GM12878 (cell line): Measurements from ENCODE around the gene HHLA2. TPM values are rescaled to one million over a fixed set of nuclear protein-coding genes. Genes with fewer than 3 reads are reported as not detected.

ENCODE experiments used
- ATAC-seq: fragments of 200-7000 bp; cut with Tn5 transposase; 3 replicates; pipeline ENCODE4 v1.9.1; 2020; ENCODE audit warnings: mild to moderate bottlenecking, moderate library complexity
- BruUV-seq: library from RNA; stranded (reverse); fragments of 400-500 nt; replicated peaks from 2 replicates; lab custom pipeline; 2021; lab: Mats Ljungman, UMichigan
- CTCF ChIA-PET: fragments of 300-600 bp; sonication (Branson Sonifier 250); formaldehyde crosslinking; extraction: SDS; loops from one replicate; lab custom pipeline; 2021; ENCODE audit warnings: inconsistent platforms; lab: Yijun Ruan, JAX
- POLR2A ChIA-PET: fragments of 350-600 bp; formaldehyde crosslinking; extraction: SDS; loops from one replicate; lab custom pipeline; 2021; ENCODE audit warnings: inconsistent platforms; lab: Charles Lee
- RAD21 ChIA-PET: fragments of 300-600 bp; sonication (Branson Sonifier 250); formaldehyde crosslinking; loops from one replicate; lab custom pipeline; 2023; ENCODE audit warnings: antibody characterized with exemption; ENCODE audit not compliant: unreplicated experiment; lab: Charles Lee
- SMC1A ChIA-PET: fragments of 300-600 bp; sonication (Branson Sonifier 250); formaldehyde crosslinking; loops from one replicate; lab custom pipeline; 2023; ENCODE audit not compliant: unreplicated experiment, uncharacterized antibody; lab: Charles Lee
- DNase-seq: peaks from one replicate; pipeline ENCODE4 v3.0.0-alpha.2; 2011; ENCODE audit warnings: low read depth, low spot score
- FAIRE-seq: peaks from 3 replicates; lab custom pipeline; 2011; peaks lifted over from hg19 to GRCh38; lab: Jason Lieb, UNC
- H2AFZ ChIP-seq: 2 replicates; pipeline ENCODE4 v1.6.0; 2011; ENCODE audit warnings: low read depth, low read length, control low read depth; ENCODE audit not compliant: control insufficient read depth
- H3K27ac ChIP-seq: 2 replicates; pipeline ENCODE4 v1.5.1; 2011; ENCODE audit warnings: control low read depth; ENCODE audit not compliant: control insufficient read depth, insufficient read depth
- H3K27me3 ChIP-seq, 2 experiments: replicated peaks in 1 of 2; 2 replicates each; pipeline versions ENCODE4 v1.6.0 to v1.6.1; 2011; ENCODE audit warnings: low read length in 1 of 2; ENCODE audit not compliant: control insufficient read depth in 2 of 2, insufficient read depth in 2 of 2
- H3K36me3 ChIP-seq, 2 experiments: 2 replicates each; pipeline ENCODE4 v1.5.1; 2011; ENCODE audit warnings: low read length in 1 of 2; ENCODE audit not compliant: control insufficient read depth in 2 of 2, insufficient read depth in 2 of 2
- H3K4me1 ChIP-seq: 2 replicates; pipeline ENCODE4 v1.6.1; 2011; ENCODE audit warnings: mild to moderate bottlenecking, low read length, moderate library complexity, mixed read lengths; ENCODE audit not compliant: control insufficient read depth, insufficient read depth
- H3K4me2 ChIP-seq: 2 replicates; pipeline ENCODE4 v1.6.0; 2011; ENCODE audit warnings: control low read depth; ENCODE audit not compliant: control insufficient read depth, insufficient read depth
- H3K4me3 ChIP-seq: fragments of 200-600 bp; sonication (generic); 2 replicates; pipeline ENCODE4 v1.5.1; 2016
- H3K79me2 ChIP-seq: 2 replicates; pipeline ENCODE4 v1.6.0; 2011; ENCODE audit warnings: low read length; ENCODE audit not compliant: control insufficient read depth, insufficient read depth
- H3K9ac ChIP-seq: 2 replicates; pipeline ENCODE4 v1.8.0; 2011; ENCODE audit warnings: low read length, control low read depth, mixed read lengths; ENCODE audit not compliant: control insufficient read depth, insufficient read depth
- H3K9me3 ChIP-seq: replicated peaks from 3 replicates; pipeline ENCODE4 v1.5.1; 2011; ENCODE audit warnings: mild to moderate bottlenecking, low read length; ENCODE audit not compliant: control insufficient read depth, insufficient read depth
- H4K20me1 ChIP-seq: 2 replicates; pipeline ENCODE4 v1.6.0; 2011; ENCODE audit not compliant: control insufficient read depth, insufficient read depth
- BRCA1 ChIP-seq: IDR thresholded peaks from 2 replicates; pipeline ENCODE4 v1.6.1; 2011; ENCODE audit warnings: low read depth, low read length, improper control_type of control experiment
- ESRRA ChIP-seq: IDR thresholded peaks from 2 replicates; pipeline ENCODE4 v1.6.1; 2012; ENCODE audit warnings: mild to moderate bottlenecking, low read length, improper control_type of control experiment
- IRF5 ChIP-seq: fragments of 450-650 bp; IDR thresholded peaks from 2 replicates; pipeline ENCODE4 v1.6.1; 2017; ENCODE audit warnings: borderline replicate concordance
- PBX3 ChIP-seq: IDR thresholded peaks from 2 replicates; pipeline ENCODE4 v1.6.1; 2011; ENCODE audit warnings: mild to moderate bottlenecking, low read depth, low read length, moderate library complexity; ENCODE audit not compliant: insufficient replicate concordance
- TCF3 ChIP-seq: IDR thresholded peaks from 2 replicates; pipeline ENCODE4 v1.6.1; 2012; ENCODE audit warnings: low read depth, mild to moderate bottlenecking, low read length, borderline replicate concordance; ENCODE audit not compliant: insufficient read depth
- ZNF592 ChIP-seq: fragments of 450-650 bp; IDR thresholded peaks from 2 replicates; pipeline ENCODE4 v1.6.1; 2017; ENCODE audit warnings: mild to moderate bottlenecking, moderate library complexity
- in situ Hi-C: fragments of 300-500 bp; cut with MboI; formaldehyde crosslinking; loops from 9 replicates; pipeline ENCODE4 v1.14.3; 2018; ENCODE audit warnings: mixed read lengths
- intact Hi-C: fragments of 100-400 bp; cut with micrococcal nuclease; formaldehyde crosslinking; loops from one replicate; pipeline ENCODE4 v1.14.2; 2022; ENCODE audit not compliant: unreplicated experiment
- polyA plus RNA-seq, 11 experiments: library from polyadenylated mRNA; depleted of rRNA in 4 of 11; unstranded in 6 of 11; stranded (reverse) in 5 of 11; fragments of >200 nt; fragmentation: Nextera tagmentation in 4 of 11; fragmentation: Illumina TruSeq in 1 of 11; extraction: Ambion mirVana in 4 of 11; extraction: Trizol in 1 of 11; gene quantifications; 1 replicate in 1 of 11; 2 replicates in 10 of 11; pipeline versions ENCODE4 v1.2.1 to v1.2.3, GENCODE V29; 2011 to 2016; ENCODE audit warnings: inconsistent platforms in 2 of 11, missing spikeins in 2 of 11, low read depth in 1 of 11
- total RNA-seq, 4 experiments: library from RNA; depleted of rRNA in 3 of 4; stranded (reverse); fragments of >200 nt in 3 of 4; fragmentation: Illumina TruSeq in 1 of 4; extraction: Trizol in 1 of 4; gene quantifications; 2 replicates each; pipeline versions ENCODE4 v1.2.1 to v1.2.3, GENCODE V29; 2013 to 2021

The HHLA2 gene
- total and polyA plus RNA-seq, 10 of the 15 experiments (the other 5 are each of a cell fraction or from before 2014, with no cell fraction given): 0.11 to 1.3 (median 0.28) TPM; not detected in 1

- no peak overlapping the region for H3K4me3 ChIP-seq
- SMC1A ChIA-PET: interaction anchor here (0.6 to 2.1 kb wide), 5 partner anchors 51 to 630 kb away, joined by 3 to 7 read pairs (median 4); no protein-coding TSS in a partner anchor
- no peaks in the 10 kb centered on the region for H3K36me3 ChIP-seq
- H3K27ac ChIP-seq: peak overlapping the region; percentile 48
- DNase-seq: no peak
- RAD21 ChIA-PET: interaction anchor here (1.0 to 1.9 kb wide), 2 partner anchors 11 to 301 kb away, joined by 3 to 9 read pairs; no protein-coding TSS in a partner anchor
- ATAC-seq: peak; percentile 3; the same call in 2 of the 3 replicates
- H2AFZ ChIP-seq: no peak overlapping the region
- H3K27me3 ChIP-seq: no peaks in the 10 kb centered on the region
- in situ Hi-C loops (no loop called here), intact Hi-C loops (loop anchor here (2.0 to 10.0 kb wide), 4 partner anchors 70 to 168 kb away; partner anchors contain the start of gene IFT57)
- peaks cover 30% of the 10 kb centered on the region for H3K4me1 ChIP-seq
- POLR2A ChIA-PET: no interaction called here
- CTCF ChIA-PET: interaction anchor here (0.8 to 1.9 kb wide), 5 partner anchors 69 to 168 kb away, joined by 3 to 5 read pairs (median 4); no protein-coding TSS in a partner anchor
- BruUV-seq: no TSS peak
- no peaks in the 10 kb centered on the region for H3K79me2 ChIP-seq
- H3K9me3 ChIP-seq: no peaks in the 10 kb centered on the region; the same call in 1 of the 3 replicates
- H4K20me1 ChIP-seq: no peaks in the 10 kb centered on the region
- no peak overlapping the region for H3K9ac ChIP-seq
- FAIRE-seq: no peak
- peak overlapping the region; percentile 74 for H3K4me2 ChIP-seq
- TF ChIP-seq IRF5: no peak
- TF ChIP-seq BRCA1: no peak
- no peak for TF ChIP-seq ESRRA
- TF ChIP-seq PBX3: no peak
- TF ChIP-seq ZNF592: no peak
- TF ChIP-seq TCF3: no peak
- TF ChIP-seq, all 136 proteins: peak for 0
These were observed 3.9 kb upstream of the HHLA2 start for GRCh38 chr3:108292450-108292849.
